DND-41 (cell line): ENCODE results near the gene PLCB4.

ENCODE experiments used
- EZH2 ChIP-seq: IDR thresholded peaks from 3 replicates; pipeline ENCODE4 v1.6.1; 2012; ENCODE audit warnings: borderline replicate concordance, low read depth, mild to moderate bottlenecking, moderate library complexity, low read length, inconsistent platforms; ENCODE audit not compliant: severe bottlenecking
- TF ChIP-seq, protein P1 (sequence below): IDR thresholded peaks from 2 replicates; pipeline ENCODE4 v1.5.1; 2012; ENCODE audit warnings: borderline replicate concordance, low read length, moderate library complexity, mild to moderate bottlenecking; ENCODE audit not compliant: poor library complexity, severe bottlenecking; ENCODE audit errors: extremely low read depth

DNA sequence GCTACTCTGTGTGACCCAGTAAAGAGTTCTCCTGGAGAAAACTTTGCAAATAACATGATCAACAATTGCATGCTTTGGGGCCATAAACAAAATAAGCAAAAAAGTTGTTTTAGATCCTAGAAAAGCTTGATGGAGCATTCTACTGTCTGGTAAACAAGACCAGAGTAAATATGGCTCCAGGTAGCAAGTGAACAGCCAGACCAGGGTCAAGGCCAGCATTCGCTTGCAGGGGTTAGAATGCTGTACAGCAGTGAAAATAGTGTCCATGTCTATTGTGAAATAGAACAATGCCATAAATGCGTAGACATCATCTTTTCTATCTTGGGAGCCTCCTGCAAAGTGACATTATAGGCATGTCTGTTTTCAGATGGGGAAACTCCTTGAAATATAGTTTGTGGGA is 216.7 kb downstream of the PLCB4 start:
- TF ChIP-seq, protein P1, sequence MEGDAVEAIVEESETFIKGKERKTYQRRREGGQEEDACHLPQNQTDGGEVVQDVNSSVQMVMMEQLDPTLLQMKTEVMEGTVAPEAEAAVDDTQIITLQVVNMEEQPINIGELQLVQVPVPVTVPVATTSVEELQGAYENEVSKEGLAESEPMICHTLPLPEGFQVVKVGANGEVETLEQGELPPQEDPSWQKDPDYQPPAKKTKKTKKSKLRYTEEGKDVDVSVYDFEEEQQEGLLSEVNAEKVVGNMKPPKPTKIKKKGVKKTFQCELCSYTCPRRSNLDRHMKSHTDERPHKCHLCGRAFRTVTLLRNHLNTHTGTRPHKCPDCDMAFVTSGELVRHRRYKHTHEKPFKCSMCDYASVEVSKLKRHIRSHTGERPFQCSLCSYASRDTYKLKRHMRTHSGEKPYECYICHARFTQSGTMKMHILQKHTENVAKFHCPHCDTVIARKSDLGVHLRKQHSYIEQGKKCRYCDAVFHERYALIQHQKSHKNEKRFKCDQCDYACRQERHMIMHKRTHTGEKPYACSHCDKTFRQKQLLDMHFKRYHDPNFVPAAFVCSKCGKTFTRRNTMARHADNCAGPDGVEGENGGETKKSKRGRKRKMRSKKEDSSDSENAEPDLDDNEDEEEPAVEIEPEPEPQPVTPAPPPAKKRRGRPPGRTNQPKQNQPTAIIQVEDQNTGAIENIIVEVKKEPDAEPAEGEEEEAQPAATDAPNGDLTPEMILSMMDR: no peak
- TF ChIP-seq EZH2: no peak
